A375 (cell line): ENCODE data around the gene PCK1. TPM values are rescaled to one million over a fixed set of nuclear protein-coding genes. Genes with fewer than 3 reads are reported as not detected.

Experiments used
- total RNA-seq: library from RNA; depleted of rRNA; stranded (reverse); fragments of >200 nt; shearing (Covaris generic); gene quantifications from 2 replicates; pipeline ENCODE4 v1.2.3, GENCODE V29; 2014; rRNA removed

The PCK1 gene
- total RNA-seq, result 0.04 TPM in 1 of 2 replicates, not detected in the other

DNA sequence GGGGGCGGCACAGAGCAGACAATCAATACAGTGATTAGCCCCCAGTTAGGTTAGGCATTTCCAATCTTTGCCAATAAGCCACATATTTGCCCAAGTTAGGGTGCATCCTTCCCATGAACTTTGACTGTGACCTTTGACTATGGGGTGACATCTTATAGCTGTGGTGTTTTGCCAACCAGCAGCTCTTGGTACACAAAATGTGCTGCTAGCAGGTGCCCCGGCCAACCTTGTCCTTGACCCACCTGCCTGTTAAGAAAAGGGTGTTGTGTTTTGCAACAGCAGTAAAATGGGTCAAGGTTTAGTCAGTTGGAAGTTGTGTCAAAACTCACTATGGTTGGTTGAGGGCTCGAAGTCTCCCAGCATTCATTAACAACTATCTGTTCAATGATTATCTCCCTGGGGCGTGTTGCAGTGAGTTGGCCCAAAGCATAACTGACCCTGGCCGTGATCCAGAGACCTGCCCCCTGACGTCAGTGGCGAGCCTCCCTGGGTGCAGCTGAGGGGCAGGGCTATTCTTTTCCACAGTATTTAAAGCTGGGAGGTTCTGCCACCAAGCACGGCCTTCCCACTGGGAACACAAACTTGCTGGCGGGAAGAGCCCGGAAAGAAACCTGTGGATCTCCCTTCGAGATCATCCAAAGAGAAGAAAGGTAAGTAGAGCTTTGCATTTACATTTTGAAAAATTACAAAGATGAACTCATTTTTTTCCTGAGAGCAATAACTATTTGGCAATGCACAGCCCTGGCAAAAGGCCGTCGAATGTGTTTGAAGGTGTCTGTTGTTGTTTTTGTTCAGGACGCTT lies at the start of gene PCK1:
TSS of gene PCK1 (plus strand) at position 557 of the 802 bp plus-strand sequence. CDS start 302 bp downstream, outside the sequence.

DNA sequence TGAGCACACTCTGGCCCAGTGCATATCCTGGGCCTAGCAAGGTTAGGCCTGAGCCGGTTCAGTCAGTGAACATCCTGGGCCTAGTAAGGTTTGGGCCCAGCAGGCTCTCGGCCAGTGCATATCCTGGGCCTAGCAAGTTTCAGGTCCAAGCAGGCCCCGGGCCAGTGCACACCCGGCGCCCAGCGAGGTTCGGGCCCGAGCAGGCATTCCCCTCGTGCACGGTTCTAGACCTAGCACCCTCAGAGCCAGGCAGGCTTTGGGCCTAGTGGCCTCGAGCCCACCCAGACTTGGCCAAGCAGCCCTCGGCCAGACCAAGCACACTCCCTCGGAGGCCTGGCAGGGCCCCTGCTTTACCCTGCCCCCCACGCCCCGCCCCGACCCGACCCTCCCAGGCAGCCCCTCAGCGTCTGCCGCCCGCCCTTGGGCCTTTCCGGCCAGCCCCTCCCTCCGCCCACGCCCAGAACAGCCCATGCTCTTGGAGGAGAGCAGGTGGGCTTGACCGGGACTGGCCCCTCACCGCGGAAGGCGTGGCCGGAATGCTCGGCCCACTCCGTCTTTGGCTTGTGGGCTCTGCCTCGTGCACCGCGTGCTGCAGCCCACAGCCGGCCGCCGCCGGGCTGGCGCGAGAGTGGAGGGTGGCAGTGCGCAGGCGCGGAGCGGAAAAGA lies 36.3 kb upstream of the PCK1 start, which contains the start of gene CTCFL:
TSS of gene CTCFL (minus strand) at position 630 of the 666 bp plus-strand sequence. CDS start 935 bp downstream, outside the sequence.

Other genes with a start within 250 kb of the PCK1 start
- gene SPO11, start 231.3 kb upstream of the PCK1 start, total RNA-seq, result not detected in 2 replicates
- 74.4 and 91.4 TPM in 2 replicates for gene RAE1, start 209.9 kb upstream of the PCK1 start, total RNA-seq
- 15.7 and 16.4 TPM in 2 replicates for gene RBM38, start 169.7 kb upstream of the PCK1 start, total RNA-seq
- gene CTCFL, start 36.0 kb upstream of the PCK1 start, total RNA-seq, result not detected in 2 replicates
- gene ZBP1, start 59.3 kb downstream of the PCK1 start, total RNA-seq, result not detected in 2 replicates
- gene PMEPA1, start 148.9 kb downstream of the PCK1 start, total RNA-seq, result 15.9 and 19.4 TPM in 2 replicates